Kasumi-1 (cell line): ENCODE results near the gene ASB8.

Source experiments
- DNase-seq, 2 experiments: peaks; one replicate each; lab custom pipeline; 2025; lab: John Stamatoyannopoulos, UW

Gene ASB8

GRCh38 chr12:48157018-48157888 lies at the start of gene ASB8:
TSS of gene ASB8 (minus strand) at chr12:48157515. CDS start at chr12:48153496, 4,019 bp downstream.
- DNase-seq, result peak; percentile 97 to 99

GRCh38 chr12:48203192-48203591 lies 45.9 kb upstream of the ASB8 start, which contains the start of gene OR10AD1:
TSS of gene OR10AD1 (minus strand) at chr12:48203292. CDS start at chr12:48203292, 0 bp downstream.
- DNase-seq, result no peak

- DNase-seq, result no peak
These were observed 45.5 kb upstream of the ASB8 start for GRCh38 chr12:48202766-48203165.

GRCh38 chr12:48201516-48201915 lies 44.2 kb upstream of the ASB8 start:
- DNase-seq, result no peak

GRCh38 chr12:48201091-48201490 lies 43.8 kb upstream of the ASB8 start:
- DNase-seq, result no peak

- no peak for DNase-seq
These were observed 42.5 kb upstream of the ASB8 start for GRCh38 chr12:48199774-48200221.

- no peak for DNase-seq
These were observed 41.7 kb upstream of the ASB8 start for GRCh38 chr12:48198985-48199384.

GRCh38 chr12:48198672-48198971 lies 41.3 kb upstream of the ASB8 start:
- no peak for DNase-seq

- peak; percentile 92 to 93 for DNase-seq
These were observed 40.8 kb upstream of the ASB8 start for GRCh38 chr12:48197971-48198671.

- DNase-seq, result peak; percentile 45 to 60
These were observed 40.2 kb upstream of the ASB8 start for GRCh38 chr12:48197549-48197970.

- DNase-seq, result no peak
These were observed 37.5 kb upstream of the ASB8 start for GRCh38 chr12:48194799-48195201.

- DNase-seq, result no peak
These were observed 36.3 kb upstream of the ASB8 start for GRCh38 chr12:48193623-48194022.

GRCh38 chr12:48192861-48193260 lies 35.5 kb upstream of the ASB8 start:
- DNase-seq, result no peak

- no peak for DNase-seq
These were observed 33.8 kb upstream of the ASB8 start for GRCh38 chr12:48191096-48191495.

- peak; percentile 73 to 77 for DNase-seq
These were observed 32.2 kb upstream of the ASB8 start for GRCh38 chr12:48189331-48190125.

GRCh38 chr12:48187916-48188695 lies 30.8 kb upstream of the ASB8 start:
- no peak for DNase-seq

- no peak for DNase-seq
These were observed 28.0 kb upstream of the ASB8 start for GRCh38 chr12:48185181-48185919.

GRCh38 chr12:48184549-48184922 lies 27.2 kb upstream of the ASB8 start:
- no peak for DNase-seq

GRCh38 chr12:48183876-48184548 lies 26.7 kb upstream of the ASB8 start:
- DNase-seq, result no peak
